AG04450 (cell line): ENCODE data around the gene ALDOB. TPM values are rescaled to one million over a fixed set of nuclear protein-coding genes. Genes with fewer than 3 reads are reported as not detected.

ENCODE experiments used
- CTCF ChIA-PET: fragments of 300-600, 350-600 bp; formaldehyde crosslinking; extraction: SDS; loops from one replicate; lab custom pipeline; 2022; ENCODE audit warnings: antibody characterized with exemption, inconsistent platforms; lab: Charles Lee
- POLR2A ChIA-PET: fragments of 350-600 bp; formaldehyde crosslinking; extraction: SDS; loops from one replicate; lab custom pipeline; 2021; ENCODE audit warnings: antibody characterized with exemption, inconsistent platforms; lab: Yijun Ruan, JAX
- DNase-seq: peaks from one replicate; pipeline ENCODE4 v3.0.0-alpha.2; 2011; ENCODE audit warnings: low read depth, low spot score
- H3K27ac ChIP-seq: one replicate; pipeline ENCODE4 v1.5.1; 2012; ENCODE audit warnings: low read depth, low read length, control low read depth
- H3K27me3 ChIP-seq: one replicate; pipeline ENCODE4 v1.6.0; 2012; ENCODE audit warnings: low read length; ENCODE audit not compliant: control insufficient read depth, insufficient read depth
- H3K4me3 ChIP-seq: 2 replicates; pipeline ENCODE4 v1.5.1; 2011; ENCODE audit warnings: mild to moderate bottlenecking, low read depth, low read length, control low read depth
- H3K9me3 ChIP-seq: 2 replicates; pipeline ENCODE4 v1.5.1; 2012; ENCODE audit warnings: low read length; ENCODE audit not compliant: control insufficient read depth, insufficient read depth
- CTCF ChIP-seq: IDR thresholded peaks from 2 replicates; pipeline ENCODE4 v1.5.1; 2011; ENCODE audit warnings: low read depth, low read length, control low read depth, inconsistent platforms
- polyA plus RNA-seq: library from polyadenylated mRNA; depleted of rRNA; stranded (reverse); fragments of >200 nt; gene quantifications from 2 replicates; pipeline ENCODE4 v1.2.3, GENCODE V29; 2011

ALDOB gene
- polyA plus RNA-seq, 1 experiment = not detected

GRCh38 chr9:101381833-101382342 lies 53.7 kb downstream of the ALDOB start:
- Histone ChIP-seq H3K4me3 (no peak overlapping the region), H3K27ac (no peak overlapping the region)
- CTCF ChIA-PET = no interaction called here

GRCh38 chr9:101381118-101381517 lies 54.5 kb downstream of the ALDOB start:
- CTCF ChIA-PET = no interaction called here
- no peaks in the 10 kb centered on the region for H3K27me3 ChIP-seq
- no peak overlapping the region for H3K4me3 ChIP-seq
- H3K27ac ChIP-seq = no peak overlapping the region
- peaks cover 2% of the 10 kb centered on the region; the same call in 1 of the 2 replicates for H3K9me3 ChIP-seq
- no peak for TF ChIP-seq CTCF
- POLR2A ChIA-PET = no interaction called here
- DNase-seq = no peak

More at GRCh38 chr9:101381833-101382342, 53.7 kb downstream of the ALDOB start:
- DNase-seq = no peak
- Histone ChIP-seq H3K27me3 (no peaks in the 10 kb centered on the region), H3K9me3 (peaks cover 2% of the 10 kb centered on the region; the same call in 1 of the 2 replicates)
- POLR2A ChIA-PET = no interaction called here
- no peak for TF ChIP-seq CTCF

GRCh38 chr9:101380295-101380694 lies 55.3 kb downstream of the ALDOB start:
- TF ChIP-seq CTCF = no peak
- Histone ChIP-seq H3K9me3 (peaks cover 2% of the 10 kb centered on the region; the same call in 1 of the 2 replicates), H3K4me3 (no peak overlapping the region), H3K27me3 (no peaks in the 10 kb centered on the region), H3K27ac (no peak overlapping the region)
- CTCF ChIA-PET = interaction anchor here (0.6 kb wide), 1 partner anchor 148 kb away, joined by 9 read pairs; no protein-coding TSS in a partner anchor
- DNase-seq = no peak
- POLR2A ChIA-PET = no interaction called here

- Histone ChIP-seq H3K27me3 (no peaks in the 10 kb centered on the region), H3K9me3 (no peaks in the 10 kb centered on the region), H3K4me3 (no peak overlapping the region), H3K27ac (no peak overlapping the region)
- ChIA-PET POLR2A (no interaction called here), CTCF (interaction anchor here (2.3 kb wide), 1 partner anchor 12 kb away, joined by 23 read pairs; no protein-coding TSS in a partner anchor)
- TF ChIP-seq CTCF = no peak
- no peak for DNase-seq
These were observed 59.3 kb downstream of the ALDOB start for GRCh38 chr9:101376111-101376848.

- no peaks in the 10 kb centered on the region for H3K27me3 ChIP-seq
- POLR2A ChIA-PET = no interaction called here
- no peak for TF ChIP-seq CTCF
- H3K27ac ChIP-seq = no peak overlapping the region
- no peak overlapping the region for H3K4me3 ChIP-seq
- CTCF ChIA-PET = interaction anchor here (2.3 kb wide), 1 partner anchor 13 kb away, joined by 23 read pairs; no protein-coding TSS in a partner anchor
- H3K9me3 ChIP-seq = no peaks in the 10 kb centered on the region
- no peak for DNase-seq
These were observed 60.0 kb downstream of the ALDOB start for GRCh38 chr9:101375546-101375945.
